Body of pancreas (tissue), 4 donors: ENCODE data around the gene KIAA0586.

Experiments used
- CTCF ChIP-seq, 7 experiments: fragments of 450-650 bp in 4 of 7; fragments of 200-600 bp in 3 of 7; sonication (generic) in 3 of 7; IDR thresholded peaks; one replicate each; pipeline ENCODE4 v1.5.1; 2016 to 2019; ENCODE audit warnings: antibody characterized with exemption in 7 of 7
- POLR2A ChIP-seq, 3 donors: fragments of 450-650 bp; IDR thresholded peaks; one replicate each; pipeline ENCODE4 v1.6.1; 2016; ENCODE audit warnings: antibody characterized with exemption in 3 of 3, mild to moderate bottlenecking in 2 of 3

DNA sequence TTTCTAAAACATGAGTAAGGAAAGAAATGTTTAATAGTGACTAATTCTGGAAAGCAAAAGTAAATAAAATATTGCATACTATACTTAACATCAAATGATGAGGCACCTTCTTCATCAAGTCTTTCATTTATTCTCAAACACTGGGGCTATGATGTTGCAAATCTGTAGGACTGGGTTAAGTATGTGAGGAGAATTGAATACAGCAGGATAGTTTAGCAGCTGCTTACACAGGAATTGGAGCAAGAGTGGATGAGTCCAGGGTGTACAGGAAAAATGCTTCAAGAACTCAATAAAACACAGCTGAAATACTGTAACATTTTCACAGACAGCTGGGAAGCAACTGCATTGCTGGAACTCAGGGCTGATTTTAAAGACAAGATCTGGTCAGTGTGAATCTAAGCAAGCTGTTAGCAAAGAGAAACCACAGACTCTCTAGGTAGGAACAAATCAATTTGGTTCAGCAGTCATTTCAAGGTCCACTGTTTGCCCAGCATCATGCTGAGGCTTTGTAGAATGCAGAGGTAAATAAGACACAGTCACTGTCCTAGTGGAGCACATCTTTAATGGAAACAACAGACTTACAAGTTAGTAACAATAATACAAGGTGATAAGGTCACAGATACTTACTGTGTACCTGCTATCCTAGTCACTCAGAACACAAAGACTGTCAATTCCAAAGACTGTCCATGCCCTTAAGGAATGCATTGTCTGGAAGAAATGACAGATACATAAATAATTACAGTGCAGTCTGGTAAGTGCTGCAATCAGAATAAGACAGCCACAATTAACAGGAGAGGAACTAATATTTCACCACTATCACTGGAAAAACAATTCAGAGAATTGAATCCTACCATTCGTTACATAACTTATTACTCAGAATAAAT lies 113.5 kb downstream of the KIAA0586 start:
- TF ChIP-seq CTCF (IDR thresholded peaks at IDR 0.05) (no peak), POLR2A (IDR thresholded peaks at IDR 0.05) (no peak)
